K562 (cell line): ENCODE measurements around the gene CADM2.

Source experiments
- CTCF ChIP-seq, 3 experiments: IDR thresholded peaks in 2 of 3; conservative IDR thresholded peaks in 1 of 3; 2 replicates each; pipeline ENCODE4 v1.5.1; 2011 to 2012; ENCODE audit warnings: low read length in 3 of 3, mild to moderate bottlenecking in 3 of 3, control low read depth in 2 of 3, improper control_type of control experiment in 1 of 3, inconsistent platforms in 1 of 3, low read depth in 1 of 3, mixed read lengths in 1 of 3, moderate library complexity in 1 of 3; ENCODE audit not compliant: insufficient read depth in 2 of 3
- FOXK2 ChIP-seq, 2 experiments: fragments of 450-650 bp; IDR thresholded peaks in 1 of 2; conservative IDR thresholded peaks in 1 of 2; 2 replicates each; pipeline ENCODE4 v1.6.1; 2016; ENCODE audit warnings: low read depth in 2 of 2, mild to moderate bottlenecking in 1 of 2
- MAX ChIP-seq: sonication (generic); formaldehyde crosslinking; IDR thresholded peaks from 2 replicates; pipeline ENCODE4 v1.9.0; 2022; ENCODE audit warnings: mild to moderate bottlenecking, missing genetic modification reagents
- NCOA2 ChIP-seq, 2 experiments: fragments of 450-650 bp; IDR thresholded peaks; 2 replicates each; pipeline ENCODE4 v1.6.1; 2018; ENCODE audit warnings: mild to moderate bottlenecking in 2 of 2, moderate library complexity in 1 of 2; ENCODE audit not compliant: partially characterized antibody in 2 of 2
- POLR2A ChIP-seq: fragments of 450-650 bp; conservative IDR thresholded peaks from 2 replicates; pipeline ENCODE4 v1.6.1; 2016
- REST ChIP-seq, 2 experiments: fragments of 450-650 bp; formaldehyde crosslinking in 1 of 2; IDR thresholded peaks; 2 replicates each; pipeline versions ENCODE4 v1.4.0 to v1.6.1; 2014 to 2020; ENCODE audit warnings: mild to moderate bottlenecking in 2 of 2, borderline replicate concordance in 1 of 2, low read depth in 1 of 2
- SMAD2 ChIP-seq: fragments of 150-350 bp; IDR thresholded peaks from 2 replicates; pipeline ENCODE4 v1.6.1; 2014; ENCODE audit warnings: low read depth, mild to moderate bottlenecking, low read length
- STAT5B ChIP-seq: fragments of 250-450 bp; sonication (Bioruptor Pico); IDR thresholded peaks from 2 replicates; pipeline ENCODE4 v1.8.0; 2021; ENCODE audit warnings: mild to moderate bottlenecking, inconsistent platforms
- ZNF140 ChIP-seq: fragments of 250-450 bp; sonication (Bioruptor Pico); IDR thresholded peaks from 2 replicates; pipeline ENCODE4 v1.8.0; 2021; ENCODE audit warnings: moderate library complexity, mild to moderate bottlenecking, inconsistent platforms
- ZNF407 ChIP-seq: fragments of 450-650 bp; IDR thresholded peaks from 2 replicates; pipeline ENCODE4 v1.6.1; 2016; ENCODE audit warnings: low read depth
- ZNF408 ChIP-seq: fragments of 250-450 bp; sonication (Bioruptor Pico); IDR thresholded peaks from 2 replicates; pipeline ENCODE4 v1.4.0; 2020; ENCODE audit warnings: low read depth, mild to moderate bottlenecking, moderate library complexity

GRCh38 chr3:85875589-85875988 is 916.8 kb downstream of the CADM2 start:
- TF ChIP-seq ZNF408 (no peak), CTCF (IDR thresholded peaks at IDR 0.05 in 2 of 3, conservative IDR thresholded peaks at IDR 0.05 in 1 of 3; ENCODE audit: insufficient read depth in 2 of 3, low read depth in 1 of 3, low read length in 3 of 3) (no peak), STAT5B (CRISPR knock-in tag) (no peak), NCOA2 (IDR thresholded peaks at IDR 0.05; ENCODE audit: partially characterized antibody in 2 of 2) (no peak), SMAD2 (no peak), POLR2A (no peak), ZNF407 (no peak), REST (IDR thresholded peaks at IDR 0.05; ENCODE audit: borderline replicate concordance) (no peak), REST (CRISPR knock-in tag; IDR thresholded peaks at IDR 0.05; ENCODE audit: low read depth) (no peak), ZNF140 (CRISPR knock-in tag) (no peak), MAX (CRISPR knock-in tag) (no peak), FOXK2 (conservative IDR thresholded peaks at IDR 0.05 in 1 of 2, IDR thresholded peaks at IDR 0.05 in 1 of 2; ENCODE audit: low read depth in 2 of 2) (no peak)
